ENCODE measurements around the gene ZNF532. TPM values are rescaled to one million over a fixed set of nuclear protein-coding genes. Genes with fewer than 3 reads are reported as not detected.

Gene ZNF532
- total and polyA plus RNA-seq, 2 donors (not counting 3 experiments of a cell fraction or from before 2014, with no cell fraction given), result 42.3 to 70.1 TPM

DNA sequence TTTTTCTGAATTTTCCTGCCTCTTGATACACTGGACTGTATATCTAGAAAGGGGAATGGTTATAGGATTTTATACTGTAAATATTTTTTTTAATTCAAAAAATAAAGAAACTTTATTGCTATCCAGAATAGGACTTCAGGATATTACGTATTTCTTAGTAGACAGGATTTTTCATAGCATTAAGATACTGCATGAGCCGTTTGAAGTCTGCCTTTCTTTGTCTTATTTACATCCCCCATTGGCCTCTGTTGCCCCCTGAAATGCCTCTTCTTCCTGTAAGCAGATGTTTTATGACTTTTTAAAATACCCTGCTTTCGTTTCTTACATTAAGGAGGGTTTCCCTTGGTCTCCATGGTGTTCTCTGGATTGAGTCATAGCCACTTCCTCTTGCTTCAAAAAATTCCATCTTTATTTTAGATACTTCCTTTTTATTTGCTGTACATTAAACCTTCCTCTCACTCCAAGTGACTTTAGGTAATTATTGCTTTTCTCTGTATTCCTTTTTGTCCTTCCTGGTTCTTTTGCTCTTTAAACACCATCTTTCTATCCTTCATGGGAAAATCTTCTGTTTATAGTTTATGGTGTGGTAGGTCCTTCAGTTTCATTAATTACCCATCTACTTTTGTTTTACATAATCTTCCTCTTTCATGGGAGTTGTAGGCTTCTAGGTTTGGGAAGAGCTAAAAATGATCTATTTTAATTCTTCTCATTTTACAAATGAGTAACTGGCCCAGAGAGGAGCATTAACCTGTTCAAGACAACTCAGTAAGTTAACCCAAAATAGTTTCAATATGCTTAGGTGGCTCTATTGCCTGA, 72.6 kb downstream of the ZNF532 start:
- Histone ChIP-seq H4K20me1 (replicated peaks; ENCODE audit: control insufficient read depth, extremely low read depth, insufficient read depth, low read length) (no peaks in the 10 kb centered on the region), H3K36me3 (ENCODE audit: control insufficient read depth in 2 of 2, extremely low read depth in 1 of 2, insufficient read depth in 2 of 2, low read length in 2 of 2) (peaks cover 2 to 9% of the 10 kb centered on the region in 2 experiments), H3K9me1 (replicated peaks; ENCODE audit: control insufficient read depth, extremely low read depth, insufficient read depth, low read length) (no peaks in the 10 kb centered on the region), H3K9ac (replicated peaks; ENCODE audit: extremely low read depth, insufficient read depth, low read length) (peak overlapping the region; percentile 24), H3K27ac (ENCODE audit: insufficient read depth, low read depth, low read length) (peak overlapping the region; percentile 60), H3K4me1 (ENCODE audit: control insufficient read depth, extremely low read depth, insufficient read depth, low read length) (peaks cover 18% of the 10 kb centered on the region), H3K9me3 (replicated peaks; ENCODE audit: control insufficient read depth, insufficient read depth, low read length) (no peaks in the 10 kb centered on the region), H3K4me3 (replicated peaks in 1 of 3; ENCODE audit: insufficient read depth in 1 of 3, low read depth in 1 of 3, low read length in 3 of 3) (peak overlapping the region in 1 of 3 experiments; percentile 34), H3K79me2 (ENCODE audit: control insufficient read depth, insufficient read depth, low read length) (no peaks in the 10 kb centered on the region), H2AFZ (ENCODE audit: low read depth, low read length) (peak overlapping the region; percentile 40), H3K4me2 (ENCODE audit: insufficient read depth, low read length) (peak overlapping the region; percentile 85), H3K27me3 (ENCODE audit: control insufficient read depth in 2 of 2, insufficient read depth in 2 of 2, low read length in 2 of 2) (no peaks in the 10 kb centered on the region)
- TF ChIP-seq, protein P1, sequence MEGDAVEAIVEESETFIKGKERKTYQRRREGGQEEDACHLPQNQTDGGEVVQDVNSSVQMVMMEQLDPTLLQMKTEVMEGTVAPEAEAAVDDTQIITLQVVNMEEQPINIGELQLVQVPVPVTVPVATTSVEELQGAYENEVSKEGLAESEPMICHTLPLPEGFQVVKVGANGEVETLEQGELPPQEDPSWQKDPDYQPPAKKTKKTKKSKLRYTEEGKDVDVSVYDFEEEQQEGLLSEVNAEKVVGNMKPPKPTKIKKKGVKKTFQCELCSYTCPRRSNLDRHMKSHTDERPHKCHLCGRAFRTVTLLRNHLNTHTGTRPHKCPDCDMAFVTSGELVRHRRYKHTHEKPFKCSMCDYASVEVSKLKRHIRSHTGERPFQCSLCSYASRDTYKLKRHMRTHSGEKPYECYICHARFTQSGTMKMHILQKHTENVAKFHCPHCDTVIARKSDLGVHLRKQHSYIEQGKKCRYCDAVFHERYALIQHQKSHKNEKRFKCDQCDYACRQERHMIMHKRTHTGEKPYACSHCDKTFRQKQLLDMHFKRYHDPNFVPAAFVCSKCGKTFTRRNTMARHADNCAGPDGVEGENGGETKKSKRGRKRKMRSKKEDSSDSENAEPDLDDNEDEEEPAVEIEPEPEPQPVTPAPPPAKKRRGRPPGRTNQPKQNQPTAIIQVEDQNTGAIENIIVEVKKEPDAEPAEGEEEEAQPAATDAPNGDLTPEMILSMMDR (IDR thresholded peaks at IDR 0.05; ENCODE audit: extremely low read depth in 1 of 2, insufficient read depth in 1 of 2, low read depth in 1 of 2, low read length in 2 of 2), result no peak
- TF ChIP-seq FOS (IDR thresholded peaks at IDR 0.05; ENCODE audit: borderline replicate concordance, insufficient read depth, low read length), result peak; percentile 62
- peak; percentile 75 for TF ChIP-seq JUN (IDR thresholded peaks at IDR 0.05; ENCODE audit: borderline replicate concordance, insufficient read depth, insufficient read length, low read depth)
- DNase-seq (ENCODE audit: low read depth, low spot score) (peak; percentile 87), FAIRE-seq (peak; percentile 74)
- ChIA-PET POLR2A (no interaction called here), CTCF (interaction anchor here (0.5 kb wide), 1 partner anchor 121 kb away, joined by 3 read pairs; no protein-coding TSS in a partner anchor)
- TSS peak; percentile 71 for BruUV-seq (replicated peaks)
- intact Hi-C loops (cut with micrococcal nuclease) (loop anchor here (1.0 kb wide), 4 partner anchors 23 to 152 kb away; no protein-coding TSS in a partner anchor), dilution Hi-C loops (cut with MboI; ENCODE audit: extremely low pct_ligation_motif_present, low sequenced_read_pairs) (no loop called here)
